Esophagus squamous epithelium (tissue), 5 donors: ENCODE measurements around the gene MESD. TPM values are rescaled to one million over a fixed set of nuclear protein-coding genes. Genes with fewer than 3 reads are reported as not detected.

Experiments
- DNase-seq: peaks from one replicate; lab custom pipeline; 2025; lab: John Stamatoyannopoulos, UW
- H3K27ac ChIP-seq, 4 donors: fragments of 200-600 bp; sonication (generic); one replicate each; pipeline ENCODE4 v1.5.1; 2016 to 2019; ENCODE audit warnings: mild to moderate bottlenecking in 1 of 4
- H3K27me3 ChIP-seq, 4 donors: fragments of 200-600 bp; sonication (generic); 1 replicate in 3 of 4; 2 replicates in 1 of 4; pipeline versions ENCODE4 v1.5.1 to v1.6.0; 2017 to 2021; ENCODE audit warnings: antibody characterized with exemption in 1 of 4
- H3K36me3 ChIP-seq, 3 donors: fragments of 200-600 bp; sonication (generic); one replicate each; pipeline ENCODE4 v1.5.1; 2016 to 2019
- H3K4me1 ChIP-seq, 3 donors: fragments of 200-600 bp; sonication (generic); one replicate each; pipeline ENCODE4 v1.5.1; 2017 to 2019
- H3K4me3 ChIP-seq, 4 donors: fragments of 200-600 bp; sonication (generic); 1 replicate in 3 of 4; 2 replicates in 1 of 4; pipeline ENCODE4 v1.5.1; 2016 to 2019; ENCODE audit warnings: mild to moderate bottlenecking in 2 of 4, moderate library complexity in 1 of 4
- H3K9me3 ChIP-seq, 3 donors: fragments of 200-600 bp; sonication (generic); one replicate each; pipeline ENCODE4 v1.5.1; 2016 to 2019
- POLR2A ChIP-seq, 4 donors: fragments of 450-650 bp; IDR thresholded peaks; one replicate each; pipeline ENCODE4 v1.6.1; 2017; ENCODE audit warnings: antibody characterized with exemption in 4 of 4, mild to moderate bottlenecking in 4 of 4, moderate library complexity in 3 of 4
- WGBS, 2 donors: methylation state at CpG; one replicate each; pipeline ENCODE4 v1.1.5; 2018; 5-methylcytosine and 5-hydroxymethylcytosine counted together
- intact Hi-C: fragments of 100-400 bp; cut with DNase I; formaldehyde crosslinking; loops from one replicate; pipeline ENCODE4 v1.15.0; 2022
- total RNA-seq, 4 donors: library from RNA; depleted of rRNA; stranded (reverse); fragments of >200 nt; gene quantifications; one replicate each; pipeline ENCODE4 v1.1.0, GENCODE V29; 2016
- TF ChIP-seq, protein P1 (sequence below), 6 experiments: fragments of 450-650 bp in 4 of 6; fragments of 200-600 bp in 2 of 6; sonication (generic) in 2 of 6; IDR thresholded peaks; one replicate each; pipeline ENCODE4 v1.5.1; 2016 to 2019; ENCODE audit warnings: antibody characterized with exemption in 6 of 6, mild to moderate bottlenecking in 4 of 6, moderate library complexity in 4 of 6
- donor health status: DM: yes; HTN: yes; CAD: no.

The MESD gene
- total RNA-seq, 4 donors from 2014 or later, result 13.8 to 25.4 (median 19.1) TPM

DNA sequence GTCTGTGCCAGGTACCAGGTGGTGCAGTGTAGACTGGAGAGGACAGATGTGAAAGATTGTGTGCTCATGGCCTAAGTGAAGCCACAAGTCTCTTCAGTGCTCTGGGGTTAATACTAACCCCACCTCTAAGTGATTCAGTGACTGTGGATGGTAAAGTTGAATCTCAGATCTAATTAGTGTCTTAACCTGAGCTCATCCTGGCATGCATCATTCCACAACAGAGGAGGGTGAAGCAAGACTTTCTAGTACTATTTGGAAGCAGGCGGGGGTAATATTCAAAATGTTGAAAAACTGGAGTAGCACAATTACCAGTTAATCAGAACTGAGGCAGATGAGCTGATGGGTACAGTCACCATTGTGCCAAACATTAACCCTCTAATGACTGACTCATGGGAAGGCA is 2.8 kb upstream of the MESD start:
- H3K9me3 ChIP-seq, result no peaks in the 10 kb centered on the region
- H3K27ac ChIP-seq, result peak overlapping the region; percentile 7 to 95 (median 91)
- H3K4me1 ChIP-seq, result peaks cover 16 to 49% (median 32%) of the 10 kb centered on the region in 3 donors
- intact Hi-C loops, result no loop called here
- no peaks in the 10 kb centered on the region for H3K27me3 ChIP-seq
- H3K36me3 ChIP-seq, result no peaks in the 10 kb centered on the region
- H3K4me3 ChIP-seq, result no peak overlapping the region
- 83 to 95% methylated on average over 1 of the region's 1 CpG for WGBS, 2 donors
- DNase-seq, result no peak
- no peak for TF ChIP-seq POLR2A (IDR thresholded peaks at IDR 0.05)
- TF ChIP-seq, protein P1, sequence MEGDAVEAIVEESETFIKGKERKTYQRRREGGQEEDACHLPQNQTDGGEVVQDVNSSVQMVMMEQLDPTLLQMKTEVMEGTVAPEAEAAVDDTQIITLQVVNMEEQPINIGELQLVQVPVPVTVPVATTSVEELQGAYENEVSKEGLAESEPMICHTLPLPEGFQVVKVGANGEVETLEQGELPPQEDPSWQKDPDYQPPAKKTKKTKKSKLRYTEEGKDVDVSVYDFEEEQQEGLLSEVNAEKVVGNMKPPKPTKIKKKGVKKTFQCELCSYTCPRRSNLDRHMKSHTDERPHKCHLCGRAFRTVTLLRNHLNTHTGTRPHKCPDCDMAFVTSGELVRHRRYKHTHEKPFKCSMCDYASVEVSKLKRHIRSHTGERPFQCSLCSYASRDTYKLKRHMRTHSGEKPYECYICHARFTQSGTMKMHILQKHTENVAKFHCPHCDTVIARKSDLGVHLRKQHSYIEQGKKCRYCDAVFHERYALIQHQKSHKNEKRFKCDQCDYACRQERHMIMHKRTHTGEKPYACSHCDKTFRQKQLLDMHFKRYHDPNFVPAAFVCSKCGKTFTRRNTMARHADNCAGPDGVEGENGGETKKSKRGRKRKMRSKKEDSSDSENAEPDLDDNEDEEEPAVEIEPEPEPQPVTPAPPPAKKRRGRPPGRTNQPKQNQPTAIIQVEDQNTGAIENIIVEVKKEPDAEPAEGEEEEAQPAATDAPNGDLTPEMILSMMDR (IDR thresholded peaks at IDR 0.05), result no peak

DNA sequence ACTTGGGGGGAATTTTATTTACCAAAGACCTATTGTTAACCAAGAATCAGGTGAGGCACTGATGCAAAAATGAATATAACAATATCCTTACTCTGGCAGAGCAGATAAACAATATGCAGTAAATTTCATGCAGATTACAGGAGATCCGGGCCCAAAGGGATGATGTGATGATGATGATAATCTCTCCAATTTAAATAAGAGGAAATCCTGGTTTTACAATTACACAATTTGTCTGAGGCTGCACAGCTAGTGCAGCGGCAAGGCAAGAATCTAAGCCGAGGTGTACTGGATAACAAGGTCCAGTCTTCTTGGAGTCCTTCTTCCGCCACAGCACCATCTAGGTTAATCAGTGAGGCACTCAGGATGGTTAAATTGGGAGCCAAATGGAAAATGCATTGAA is 2.4 kb upstream of the MESD start:
- 67 to 74% methylated on average over 4 of the region's 4 CpGs for WGBS, 2 donors
- intact Hi-C loops, result no loop called here
- no peaks in the 10 kb centered on the region for H3K9me3 ChIP-seq
- DNase-seq, result no peak
- no peak overlapping the region for H3K4me3 ChIP-seq
- H3K4me1 ChIP-seq, result peaks cover 16 to 49% (median 35%) of the 10 kb centered on the region in 3 donors
- TF ChIP-seq, protein P1 (IDR thresholded peaks at IDR 0.05), result no peak
- no peak for TF ChIP-seq POLR2A (IDR thresholded peaks at IDR 0.05)
- H3K36me3 ChIP-seq, result no peaks in the 10 kb centered on the region
- H3K27ac ChIP-seq, result peak overlapping the region; percentile 7 to 95 (median 91)
- H3K27me3 ChIP-seq, result no peaks in the 10 kb centered on the region

DNA sequence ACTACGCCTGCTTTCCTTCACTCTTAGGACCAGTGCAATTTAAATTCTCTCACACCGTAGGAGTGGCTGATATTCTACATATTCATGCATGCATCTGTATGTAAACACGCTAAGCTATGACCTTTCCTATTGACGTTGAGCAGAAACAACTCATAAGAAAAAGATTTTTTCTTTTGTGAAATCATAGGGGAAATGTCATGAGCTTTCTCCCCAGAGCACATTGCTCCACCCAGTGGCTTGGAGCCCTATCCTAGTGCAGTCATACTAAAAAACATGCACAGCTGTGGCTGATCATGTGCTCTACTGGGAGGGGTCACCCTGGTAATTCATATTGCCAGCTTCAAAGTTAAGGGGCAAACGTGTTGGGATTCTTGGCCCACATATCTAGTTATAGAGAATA is 1.8 kb upstream of the MESD start:
- DNase-seq, result no peak
- WGBS, 2 donors, result 48 to 52% methylated on average over 5 of the region's 5 CpGs
- H3K27me3 ChIP-seq, result no peaks in the 10 kb centered on the region
- H3K4me3 ChIP-seq, result no peak overlapping the region
- TF ChIP-seq POLR2A (IDR thresholded peaks at IDR 0.05), result no peak
- TF ChIP-seq, protein P1 (IDR thresholded peaks at IDR 0.05), result peak in 1 of 6 experiments; percentile 3
- no peaks in the 10 kb centered on the region for H3K36me3 ChIP-seq
- peaks cover 22 to 55% (median 37%) of the 10 kb centered on the region in 3 donors for H3K4me1 ChIP-seq
- H3K9me3 ChIP-seq, result no peaks in the 10 kb centered on the region
- H3K27ac ChIP-seq, result peak overlapping the region; percentile 91 to 95 (median 92)
- intact Hi-C loops, result no loop called here

DNA sequence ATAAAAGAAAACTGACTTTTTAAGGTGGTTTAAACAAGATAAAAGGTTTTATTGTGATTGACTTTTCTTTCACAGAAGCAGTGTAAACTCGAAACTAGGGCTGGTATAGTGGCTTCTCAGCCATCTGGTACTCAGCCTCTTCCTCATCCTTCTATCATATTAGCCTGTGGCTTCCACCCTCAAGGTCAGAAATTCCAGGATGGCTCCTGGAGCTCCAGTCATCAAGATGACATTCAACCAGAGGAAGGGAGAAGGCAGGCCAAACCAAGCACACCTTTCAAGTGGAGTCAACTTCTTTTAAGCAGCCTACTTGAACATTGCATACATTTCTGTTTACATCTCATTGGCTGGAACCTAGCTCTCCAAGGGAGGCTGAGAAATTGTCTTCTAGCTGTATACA is 1.3 kb upstream of the MESD start:
- no peak overlapping the region for H3K4me3 ChIP-seq
- DNase-seq, result no peak
- H3K27me3 ChIP-seq, result no peaks in the 10 kb centered on the region
- WGBS, 2 donors, result 54 to 73% methylated on average over 1 of the region's 1 CpG
- peaks cover 0 to 3% (median 0%) of the 10 kb centered on the region in 3 donors for H3K36me3 ChIP-seq
- peaks cover 24 to 60% (median 37%) of the 10 kb centered on the region in 3 donors for H3K4me1 ChIP-seq
- peak overlapping the region; percentile 91 to 95 (median 92) for H3K27ac ChIP-seq
- intact Hi-C loops, result no loop called here
- no peak for TF ChIP-seq POLR2A (IDR thresholded peaks at IDR 0.05)
- TF ChIP-seq, protein P1 (IDR thresholded peaks at IDR 0.05), result no peak
- H3K9me3 ChIP-seq, result no peaks in the 10 kb centered on the region

GRCh38 chr15:80989081-80989517 is 520 bp downstream of the MESD start:
- Histone ChIP-seq H3K27me3 (no peaks in the 10 kb centered on the region), H3K36me3 (peaks cover 0 to 6% (median 0%) of the 10 kb centered on the region in 3 donors), H3K27ac (peak overlapping the region; percentile 91 to 95 (median 92)), H3K4me1 (peaks cover 24 to 78% (median 41%) of the 10 kb centered on the region in 3 donors), H3K9me3 (no peaks in the 10 kb centered on the region), H3K4me3 (peak overlapping the region; percentile 62 to 91 (median 76))
- 0 to 1% methylated on average over 6 to 7 of the region's 7 CpGs for WGBS, 2 donors
- no peak for TF ChIP-seq POLR2A (IDR thresholded peaks at IDR 0.05)
- TF ChIP-seq, protein P1 (IDR thresholded peaks at IDR 0.05), result no peak
- intact Hi-C loops, result no loop called here
- DNase-seq, result no peak
